ENCODE results near the gene ANKRD55.
"Not testable (repeated sequence)": the region's sequence is repeated elsewhere in the genome, so short reads cannot be mapped to it uniquely, and the experiment has no call there.

The ANKRD55 gene

GRCh38 chr5:56253126-56253525 lies 20.0 kb upstream of the ANKRD55 start:
- DNase-seq (ENCODE audit: low read depth): no peak

GRCh38 chr5:56251918-56252553 lies 18.9 kb upstream of the ANKRD55 start:
- DNase-seq (ENCODE audit: low read depth): no peak

GRCh38 chr5:56251440-56251839 lies 18.3 kb upstream of the ANKRD55 start:
- no peak for DNase-seq (ENCODE audit: low read depth)

GRCh38 chr5:56250011-56250410 lies 16.9 kb upstream of the ANKRD55 start:
- DNase-seq (ENCODE audit: low read depth): no peak

GRCh38 chr5:56249085-56249484 lies 16.0 kb upstream of the ANKRD55 start:
- DNase-seq (ENCODE audit: low read depth): not testable (repeated sequence)

- DNase-seq (ENCODE audit: low read depth): no peak
Observed at GRCh38 chr5:56247592-56247991, 14.5 kb upstream of the ANKRD55 start.

GRCh38 chr5:56246769-56247168 lies 13.6 kb upstream of the ANKRD55 start:
- DNase-seq (ENCODE audit: low read depth): no peak

DNA sequence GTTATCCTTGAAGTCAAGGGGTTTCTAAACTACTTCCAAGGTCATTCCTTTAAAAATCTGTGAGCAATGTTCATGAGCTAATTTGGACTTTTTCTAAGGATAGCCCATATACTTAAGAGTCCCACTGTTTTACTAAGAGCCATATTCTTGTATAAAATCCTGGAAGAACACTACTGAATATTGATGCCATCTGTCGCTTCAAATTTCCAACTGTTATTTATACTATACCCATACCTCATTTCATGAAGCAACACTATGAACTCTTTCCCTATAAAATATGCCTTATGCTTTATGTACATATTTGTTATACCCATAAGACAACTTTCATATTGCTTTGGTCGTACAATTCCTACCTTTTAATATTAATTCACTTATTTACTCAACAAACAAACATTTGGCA lies 12.4 kb upstream of the ANKRD55 start:
- no peak for DNase-seq (ENCODE audit: low read depth)

DNA sequence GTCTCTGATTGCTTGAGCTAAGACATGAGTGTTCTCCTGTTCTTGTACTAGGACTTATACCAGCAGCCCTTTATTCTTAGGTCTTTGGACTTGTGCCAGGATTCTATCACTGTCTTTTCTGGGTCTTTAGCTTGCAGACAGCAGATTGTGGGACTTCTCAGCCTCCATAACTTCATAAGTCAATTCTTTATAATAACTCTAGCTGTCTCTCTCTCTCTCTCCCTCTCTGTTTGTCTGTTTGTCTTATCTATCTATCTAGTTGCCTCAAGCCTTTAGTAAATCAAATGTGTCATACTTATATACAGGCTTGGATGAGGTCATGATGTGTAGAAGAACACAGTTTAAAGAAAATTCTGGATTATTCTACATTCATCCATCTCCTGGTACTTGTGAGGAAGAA lies 11.5 kb upstream of the ANKRD55 start:
- no peak for DNase-seq (ENCODE audit: low read depth)

GRCh38 chr5:56242271-56242670 lies 9.1 kb upstream of the ANKRD55 start:
- DNase-seq (ENCODE audit: low read depth): not testable (repeated sequence)

DNA sequence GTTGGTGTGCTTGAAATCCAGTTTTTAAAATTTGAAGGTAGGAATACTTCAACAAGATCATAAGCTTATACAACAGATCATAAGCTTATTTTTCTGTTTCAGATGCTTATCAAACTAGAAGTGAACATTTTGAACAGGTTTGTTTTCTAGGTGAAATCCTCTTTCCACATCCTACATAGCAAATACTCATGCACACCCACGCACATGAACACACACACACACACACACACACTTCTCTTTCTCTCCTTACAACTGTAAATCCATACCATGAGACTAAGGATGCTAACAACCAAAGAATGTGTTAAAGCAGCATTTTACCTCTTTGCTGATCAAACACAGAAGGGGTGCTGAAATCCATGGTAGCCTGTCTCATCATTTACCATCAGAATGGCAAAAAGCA lies 592 bp downstream of the ANKRD55 start:
- DNase-seq (ENCODE audit: low read depth): no peak

DNA sequence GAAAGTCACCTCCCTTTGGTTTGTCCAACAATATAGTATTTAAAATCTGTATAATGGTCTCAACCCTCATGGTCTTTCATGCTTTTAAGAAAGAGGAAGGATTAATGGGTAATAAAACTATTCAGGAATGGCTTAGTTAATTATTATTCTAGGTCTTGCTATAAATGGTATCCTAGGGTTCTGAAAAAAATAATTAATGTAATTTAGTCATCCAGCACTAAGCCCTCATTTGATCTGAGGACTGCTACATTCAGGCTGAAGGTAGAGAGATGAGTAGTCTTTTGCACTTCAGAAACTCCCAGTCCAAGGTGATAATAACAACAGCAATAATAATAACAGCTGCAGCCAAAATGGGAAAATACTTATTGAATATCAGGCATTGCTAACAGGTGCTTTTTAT lies 2.6 kb downstream of the ANKRD55 start:
- no peak for DNase-seq (ENCODE audit: low read depth)

DNA sequence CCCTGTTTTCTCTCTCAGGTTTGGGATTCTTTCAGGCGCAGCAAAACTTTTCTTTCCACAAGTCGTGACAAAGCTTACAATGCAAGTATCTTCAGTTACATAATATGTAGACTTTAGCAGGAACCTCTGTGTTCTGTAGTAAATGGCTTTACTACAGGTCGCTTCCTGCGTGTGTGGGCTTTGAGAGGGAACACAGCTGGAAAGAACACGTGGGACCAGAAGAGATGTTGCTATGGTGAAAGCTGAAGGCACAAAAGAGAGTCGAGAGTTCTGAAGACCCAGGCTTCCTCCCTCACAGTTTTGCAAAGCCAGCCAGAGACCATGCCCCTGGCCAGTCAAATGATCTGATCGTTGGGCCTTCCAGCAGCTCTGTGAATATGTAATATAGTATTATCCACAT lies 4.0 kb downstream of the ANKRD55 start:
- DNase-seq (ENCODE audit: low read depth): no peak

GRCh38 chr5:56228631-56229030 lies 4.5 kb downstream of the ANKRD55 start:
- no peak for DNase-seq (ENCODE audit: low read depth)

DNA sequence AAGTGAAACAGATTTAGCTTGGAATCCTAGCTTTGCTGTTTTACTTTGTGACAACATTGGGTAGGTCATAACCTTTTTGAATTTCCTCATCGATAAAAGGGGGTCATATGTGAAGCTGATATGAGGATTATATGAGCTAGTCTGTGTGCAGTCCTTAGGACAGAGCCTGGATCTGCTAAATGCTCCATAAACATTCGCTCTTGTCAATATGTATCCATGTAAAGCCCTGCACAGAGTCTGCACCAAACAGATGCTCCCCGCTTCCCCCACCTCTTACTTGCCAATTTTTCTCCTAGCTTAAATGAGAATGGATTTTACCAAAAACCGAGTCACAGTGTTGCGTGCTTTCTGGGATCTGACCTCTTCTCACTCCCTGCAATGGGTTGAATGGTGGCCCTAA lies 5.4 kb downstream of the ANKRD55 start:
- no peak for DNase-seq (ENCODE audit: low read depth)

DNA sequence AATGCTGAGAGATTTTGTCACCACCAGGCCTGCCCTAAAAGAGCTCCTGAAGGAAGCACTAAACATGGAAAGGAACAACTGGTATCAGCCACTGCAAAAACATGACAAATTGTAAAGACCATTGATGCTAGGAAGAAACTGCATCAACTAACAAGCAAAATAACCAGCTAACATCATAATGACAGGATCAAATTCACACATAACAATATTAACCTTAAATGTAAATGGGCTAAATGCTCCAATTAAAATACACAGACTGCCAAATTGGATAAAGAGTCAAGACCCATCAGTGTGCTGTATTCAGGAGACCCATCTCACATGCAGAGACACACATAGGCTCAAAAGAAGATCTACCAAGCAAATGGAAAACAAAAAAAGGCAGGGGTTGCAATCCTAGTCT lies 9.8 kb downstream of the ANKRD55 start:
- DNase-seq (ENCODE audit: low read depth): not testable (repeated sequence)

DNA sequence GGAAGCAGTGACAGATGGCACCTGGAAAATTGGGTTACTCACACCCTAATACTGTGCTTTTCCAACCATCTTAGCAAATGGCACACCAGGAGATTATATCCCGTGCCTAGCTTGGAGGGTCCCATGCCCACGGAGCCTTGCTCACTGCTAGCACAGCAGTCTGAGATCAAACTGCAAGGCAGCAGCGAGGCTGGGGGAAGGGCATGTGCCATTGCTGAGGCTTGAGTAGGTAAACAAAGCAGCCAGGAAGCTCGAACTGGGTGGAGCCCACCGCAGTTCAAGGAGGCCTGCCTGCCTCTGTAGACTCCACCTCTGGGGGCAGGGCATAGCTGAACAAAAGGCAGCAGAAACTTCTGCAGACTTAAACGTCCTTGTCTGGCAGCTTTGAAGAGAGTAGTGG lies 11.5 kb downstream of the ANKRD55 start:
- DNase-seq (ENCODE audit: low read depth): not testable (repeated sequence)

DNA sequence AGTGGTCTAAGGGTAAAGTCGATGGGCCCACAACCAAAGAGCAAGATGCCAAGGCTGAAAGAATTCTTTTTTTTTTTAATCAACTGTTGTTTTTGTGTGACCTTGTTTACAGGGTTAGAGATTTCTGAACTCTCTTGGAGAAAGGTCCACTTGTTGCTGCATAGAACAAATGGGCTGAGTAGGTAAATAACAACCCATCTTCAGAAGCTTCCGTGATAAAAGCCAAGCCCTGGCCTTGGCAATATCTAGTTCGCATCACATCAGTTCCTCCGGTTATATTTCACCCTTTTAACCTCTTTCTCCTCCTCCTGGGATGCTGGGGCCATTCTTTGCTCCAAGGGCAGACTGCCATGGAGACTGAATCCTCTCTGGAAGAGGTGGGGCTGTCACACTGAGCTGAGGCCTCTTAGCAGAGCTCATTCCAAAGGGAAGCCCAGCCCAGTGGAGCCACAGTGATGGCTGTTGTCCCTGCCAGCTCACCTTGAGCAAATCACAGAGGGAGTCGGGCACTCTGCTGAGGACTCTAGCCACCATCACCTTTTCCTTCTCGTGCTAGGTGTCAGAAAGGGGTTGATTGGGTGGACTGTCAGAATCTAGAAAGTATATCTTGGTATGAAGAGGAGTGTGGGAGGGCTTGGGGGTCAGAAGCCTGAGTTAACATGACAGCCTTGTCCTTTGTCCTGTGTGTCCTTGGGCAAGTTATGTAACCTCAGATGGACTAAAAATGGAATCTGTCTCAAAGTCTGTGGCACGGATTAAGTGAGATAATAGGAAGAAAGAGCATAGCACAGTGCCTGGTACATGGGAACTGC lies 17.9 kb downstream of the ANKRD55 start:
- DNase-seq (ENCODE audit: low read depth): no peak

GRCh38 chr5:56213886-56214535 lies 19.1 kb downstream of the ANKRD55 start:
- DNase-seq (ENCODE audit: low read depth): not testable (repeated sequence)

DNA sequence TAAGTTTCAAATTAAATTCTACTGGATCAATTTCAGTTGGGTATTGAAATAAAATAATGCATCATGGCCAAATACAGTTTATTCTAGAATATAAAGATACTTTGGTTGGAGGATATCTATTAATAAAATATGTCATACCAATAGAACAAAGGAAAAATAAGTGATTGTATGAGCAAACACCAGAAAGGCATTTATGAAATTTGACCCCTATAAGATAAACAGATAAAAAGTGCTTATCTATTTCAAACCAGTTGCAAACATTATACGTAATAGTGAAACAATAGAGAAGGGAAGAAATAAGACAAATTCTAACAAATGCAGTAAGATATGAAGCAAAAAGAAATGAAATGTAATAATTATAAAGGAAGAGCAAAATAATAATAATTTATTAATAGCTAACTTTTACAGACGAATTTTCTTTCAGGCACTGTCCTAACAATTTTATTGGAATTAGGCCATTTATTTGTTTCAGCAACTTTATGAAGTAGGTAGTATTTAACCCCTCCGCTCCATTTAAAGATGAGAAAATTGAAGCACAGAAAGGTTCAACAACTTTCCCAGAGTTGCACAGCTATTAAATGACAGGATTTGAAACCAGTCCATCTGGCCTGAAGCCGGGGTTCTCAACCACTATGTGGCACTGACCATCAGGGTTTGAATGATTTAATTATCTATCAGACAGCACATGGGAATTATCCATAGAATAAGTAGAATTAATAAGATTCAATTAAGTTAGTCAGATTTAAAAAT lies 20.8 kb downstream of the ANKRD55 start:
- DNase-seq (ENCODE audit: low read depth): no peak

- no peak for DNase-seq (ENCODE audit: low read depth)
Observed at GRCh38 chr5:56211298-56211865, 21.7 kb downstream of the ANKRD55 start.

DNA sequence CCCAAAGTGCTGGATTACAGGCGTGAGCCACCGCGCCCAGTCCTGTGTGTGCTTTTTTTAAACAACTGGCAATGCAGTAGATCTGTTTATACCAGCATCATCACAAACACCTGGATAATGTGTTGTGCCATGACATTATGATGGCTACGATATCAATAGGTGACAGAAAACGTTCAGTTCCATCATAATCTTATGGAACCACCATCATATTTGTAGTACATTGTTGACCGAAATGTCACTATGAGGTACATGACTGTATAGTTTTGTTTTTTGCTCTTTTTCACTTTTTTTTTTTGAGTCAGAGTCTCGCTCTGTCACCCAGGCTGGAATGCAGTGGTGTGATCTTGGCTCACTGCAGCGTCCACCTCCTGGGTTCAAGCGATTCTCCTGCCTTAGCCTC lies 24.4 kb downstream of the ANKRD55 start:
- DNase-seq (ENCODE audit: low read depth): no peak

Measured in stimulated activated CD8-positive, alpha-beta memory T cell treated with anti-CD3 and anti-CD28 coated beads, Interleukin-12 subunit alpha, Interleukin-12 subunit beta, amount 100 ng/mL, for 1 hour (primary cell).